MCF 10A (cell line): ENCODE data around the gene PVALB. TPM values are rescaled to one million over a fixed set of nuclear protein-coding genes. Genes with fewer than 3 reads are reported as not detected.

Source experiments
- BruUV-seq: library from RNA; stranded (reverse); fragments of 400-500 nt; replicated peaks from 2 replicates; lab custom pipeline; 2021; lab: Mats Ljungman, UMichigan
- CTCF ChIA-PET: fragments of 300-600 bp; sonication (Branson Sonifier 250); formaldehyde crosslinking; extraction: SDS; loops from one replicate; lab custom pipeline; 2021; ENCODE audit warnings: antibody characterized with exemption, inconsistent platforms; lab: Yijun Ruan, JAX
- POLR2A ChIA-PET: fragments of 300-600, 350-650 bp; sonication (Branson Sonifier 250); formaldehyde crosslinking; extraction: SDS; loops from one replicate; lab custom pipeline; 2020; ENCODE audit warnings: antibody characterized with exemption, inconsistent platforms; lab: Yijun Ruan, JAX
- DNase-seq: peaks from one replicate; pipeline ENCODE4 v3.0.0-alpha.2; 2018; ENCODE audit not compliant: unreplicated experiment
- H3K27ac Mint-ChIP-seq: one replicate; pipeline ENCODE4 v1.8.0; 2022; ENCODE audit warnings: mild to moderate bottlenecking, low read depth, mixed read lengths; ENCODE audit not compliant: unreplicated experiment
- H3K27me3 Mint-ChIP-seq: one replicate; pipeline ENCODE4 v1.8.0; 2022; ENCODE audit warnings: mixed read lengths; ENCODE audit not compliant: insufficient read depth, unreplicated experiment
- H3K36me3 Mint-ChIP-seq: one replicate; pipeline ENCODE4 v1.8.0; 2022; ENCODE audit warnings: mild to moderate bottlenecking, moderate library complexity, mixed read lengths; ENCODE audit not compliant: insufficient read depth, unreplicated experiment
- H3K4me1 Mint-ChIP-seq: one replicate; pipeline ENCODE4 v1.8.0; 2022; ENCODE audit warnings: mixed read lengths; ENCODE audit not compliant: insufficient read depth, unreplicated experiment
- H3K4me3 Mint-ChIP-seq: one replicate; pipeline ENCODE4 v1.8.0; 2022; ENCODE audit warnings: mild to moderate bottlenecking, moderate library complexity, mixed read lengths; ENCODE audit not compliant: unreplicated experiment
- H3K9me3 Mint-ChIP-seq: one replicate; pipeline ENCODE4 v1.8.0; 2022; ENCODE audit warnings: mixed read lengths; ENCODE audit not compliant: unreplicated experiment
- CTCF ChIP-seq: fragments of 200-600 bp; IDR thresholded peaks from one replicate; pipeline ENCODE4 v1.8.0; 2022; ENCODE audit warnings: antibody characterized with exemption, mild to moderate bottlenecking; ENCODE audit not compliant: unreplicated experiment
- intact Hi-C: fragments of 100-400 bp; cut with micrococcal nuclease; formaldehyde crosslinking; loops from 2 replicates; pipeline ENCODE4 v1.14.1; 2022
- total RNA-seq: library from RNA; stranded (reverse); gene quantifications from 2 replicates; pipeline ENCODE4 v1.2.3, GENCODE V29; 2022

Gene PVALB
- total RNA-seq, 1 experiment from 2014 or later = not detected

DNA sequence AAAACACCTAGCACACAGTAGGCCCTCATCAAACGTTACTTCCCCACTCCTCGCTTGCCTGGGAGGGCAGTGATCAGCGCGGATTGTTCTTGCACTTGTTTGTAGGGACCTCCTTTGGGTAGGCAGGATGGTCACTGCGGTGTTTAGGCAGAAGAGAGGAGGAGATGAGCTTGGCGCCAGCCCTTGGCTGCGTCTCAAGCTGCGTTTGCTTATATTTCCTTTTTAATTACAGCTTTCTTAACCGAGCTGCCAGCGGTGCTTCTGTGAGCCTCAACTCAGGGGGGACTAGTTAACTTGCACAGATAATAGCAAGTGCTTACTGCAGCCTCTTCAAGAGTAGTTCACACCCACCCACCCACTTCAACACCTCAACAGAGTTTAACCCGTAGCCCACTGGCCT, 56.0 kb downstream of the PVALB start:
- H3K9me3 Mint-ChIP-seq = no peaks in the 10 kb centered on the region
- intact Hi-C loops = loop anchor here (5.0 kb wide), 2 partner anchors 118 to 213 kb away; no protein-coding TSS in a partner anchor

DNA sequence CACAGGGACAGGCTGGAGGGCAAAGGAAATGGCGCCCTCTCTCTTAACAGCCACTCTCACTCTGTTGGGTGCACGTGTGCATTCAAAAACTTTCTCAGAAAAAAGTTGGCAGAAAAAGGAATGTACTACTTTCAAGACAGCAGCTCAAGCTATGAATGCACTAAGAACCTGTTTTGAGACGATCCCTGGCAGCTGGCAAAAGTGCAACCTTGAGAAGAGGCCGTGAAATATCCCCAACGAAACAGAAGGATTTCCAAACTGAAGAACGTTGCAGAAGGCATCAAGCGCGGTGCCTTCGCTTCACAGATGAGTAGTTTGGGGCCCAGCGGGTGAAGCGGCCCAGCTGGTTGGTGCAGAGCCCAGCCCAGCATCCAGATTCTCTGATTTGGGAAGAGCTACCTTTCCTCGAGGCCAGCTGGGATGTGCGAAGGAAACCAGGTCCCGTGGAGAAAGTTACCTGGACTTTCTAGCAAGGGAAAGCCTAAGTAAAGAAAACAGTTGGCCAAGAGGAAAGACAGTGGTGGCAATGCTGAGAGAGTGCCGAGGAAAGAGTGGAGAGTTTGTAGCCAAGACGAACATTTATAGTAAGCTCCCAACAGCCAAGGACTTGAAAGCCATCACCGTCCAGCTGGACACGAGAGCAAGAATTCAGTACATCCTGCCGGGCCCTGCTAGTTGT, 57.2 kb downstream of the PVALB start:
- intact Hi-C loops = loop anchor here (5.0 kb wide), 2 partner anchors 117 to 212 kb away; no protein-coding TSS in a partner anchor
- no TSS peak for BruUV-seq
- POLR2A ChIA-PET = interaction anchor here (6.8 kb wide), 1 partner anchor 15 kb away, joined by 69 read pairs; the partner anchor contains the start of gene IFT27

More for the DNA sequence above, 56.0 kb downstream of the PVALB start:
- Mint-ChIP-seq H3K27me3 (no peaks in the 10 kb centered on the region), H3K4me3 (no peak overlapping the region), H3K36me3 (no peaks in the 10 kb centered on the region), H3K4me1 (peaks cover 29% of the 10 kb centered on the region), H3K27ac (no peak overlapping the region)
- POLR2A ChIA-PET = interaction anchor here (6.8 kb wide), 1 partner anchor 14 kb away, joined by 69 read pairs; the partner anchor contains the start of gene IFT27
- DNase-seq = no peak
- no TSS peak for BruUV-seq
- no peak for TF ChIP-seq CTCF
- CTCF ChIA-PET = interaction anchor here (1.0 to 2.5 kb wide), 5 partner anchors 13 to 217 kb away, joined by 4 to 18 read pairs (median 6); no protein-coding TSS in a partner anchor

DNA sequence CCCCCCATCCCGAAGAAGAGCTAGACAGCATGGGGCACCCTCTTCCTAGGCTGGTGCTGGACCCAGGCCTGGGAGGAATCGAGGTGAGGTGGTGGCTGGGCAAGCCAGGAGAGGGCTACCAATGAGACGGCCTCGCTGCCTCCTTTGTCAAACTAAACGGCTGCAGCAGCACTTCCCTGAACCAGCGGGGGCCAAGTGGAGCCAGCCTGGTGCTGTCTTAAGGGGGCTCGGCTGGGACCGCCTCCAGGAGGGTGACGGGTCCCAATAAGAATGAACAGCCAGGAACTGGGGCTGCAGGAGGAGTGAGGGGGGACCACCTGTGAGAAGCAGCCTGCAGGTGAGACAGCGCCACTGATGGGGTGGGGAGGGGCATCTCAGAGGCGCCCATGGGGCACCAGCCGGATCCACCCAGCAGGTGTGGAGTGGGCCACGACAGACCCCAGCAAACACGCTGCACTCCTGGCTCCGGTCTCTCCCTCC, 58.0 kb downstream of the PVALB start:
- DNase-seq = no peak
- Mint-ChIP-seq H3K27me3 (no peaks in the 10 kb centered on the region), H3K9me3 (no peaks in the 10 kb centered on the region), H3K4me1 (peaks cover 15% of the 10 kb centered on the region), H3K27ac (no peak overlapping the region), H3K36me3 (no peaks in the 10 kb centered on the region), H3K4me3 (no peak overlapping the region)
- intact Hi-C loops = no loop called here
- BruUV-seq = no TSS peak
- ChIA-PET CTCF (interaction anchor here (0.9 to 4.6 kb wide), 9 partner anchors 12 to 211 kb away, joined by 3 to 158 read pairs (median 6); partner anchors contain the start of gene IFT27), POLR2A (interaction anchor here (0.5 to 4.1 kb wide), 2 partner anchors 16 to 192 kb away, joined by 3 to 27 read pairs; partner anchors contain the start of gene IFT27)
- no peak for TF ChIP-seq CTCF

More for the DNA sequence above, 57.2 kb downstream of the PVALB start:
- Mint-ChIP-seq H3K27ac (no peak overlapping the region), H3K27me3 (no peaks in the 10 kb centered on the region), H3K4me1 (peaks cover 23% of the 10 kb centered on the region), H3K9me3 (no peaks in the 10 kb centered on the region), H3K4me3 (no peak overlapping the region), H3K36me3 (no peaks in the 10 kb centered on the region)
- DNase-seq = no peak
- TF ChIP-seq CTCF = no peak
- CTCF ChIA-PET = interaction anchor here (0.7 to 1.6 kb wide), 4 partner anchors 15 to 235 kb away, joined by 3 to 8 read pairs (median 4); no protein-coding TSS in a partner anchor
